HG03066 (cell line): ENCODE measurements around the gene CDON.

Experiments
- ATAC-seq: cut with Tn5 transposase; IDR thresholded peaks from one replicate; pipeline ENCODE4 v1.9.1; 2021; ENCODE audit warnings: low read depth; ENCODE audit not compliant: unreplicated experiment

CDON gene

DNA sequence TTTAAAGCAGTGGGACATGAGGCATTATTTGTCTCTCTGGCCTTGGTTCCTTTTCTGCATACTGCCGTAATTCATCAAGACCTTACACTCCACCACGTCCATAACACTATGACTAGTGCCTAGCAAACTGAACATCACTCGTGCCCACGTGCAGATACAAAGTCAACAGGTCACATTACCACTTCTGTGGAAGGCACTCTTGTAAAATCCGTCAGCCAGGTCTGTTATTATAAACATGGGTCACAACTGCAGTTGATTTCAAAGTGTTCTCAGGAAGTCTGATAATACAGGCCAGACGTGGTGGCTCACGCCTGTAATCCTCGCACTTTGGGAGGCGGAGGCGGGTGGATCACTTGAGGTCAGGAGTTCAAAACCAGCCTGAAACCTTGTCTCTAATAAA lies 102.7 kb downstream of the CDON start:
- no peak for ATAC-seq

DNA sequence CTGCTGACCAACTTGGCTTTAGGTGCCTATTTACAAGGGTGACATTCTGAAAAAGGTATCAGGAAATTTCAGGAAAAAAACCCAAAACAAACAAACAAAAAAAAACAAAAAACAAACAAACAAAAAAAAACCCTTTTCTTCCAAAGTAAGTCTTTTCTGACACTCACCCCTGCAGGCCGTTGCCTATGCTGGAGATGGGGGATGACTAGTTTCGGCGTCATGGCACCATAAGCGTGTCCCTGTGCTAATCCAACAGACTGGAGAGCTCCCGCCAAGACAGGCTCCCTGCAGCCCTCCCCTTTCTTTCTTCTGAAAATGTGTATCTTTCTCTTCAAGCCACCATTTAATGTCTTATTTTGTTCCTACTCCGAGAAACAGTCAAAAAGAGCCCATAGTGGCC lies 103.2 kb downstream of the CDON start:
- ATAC-seq: no peak

DNA sequence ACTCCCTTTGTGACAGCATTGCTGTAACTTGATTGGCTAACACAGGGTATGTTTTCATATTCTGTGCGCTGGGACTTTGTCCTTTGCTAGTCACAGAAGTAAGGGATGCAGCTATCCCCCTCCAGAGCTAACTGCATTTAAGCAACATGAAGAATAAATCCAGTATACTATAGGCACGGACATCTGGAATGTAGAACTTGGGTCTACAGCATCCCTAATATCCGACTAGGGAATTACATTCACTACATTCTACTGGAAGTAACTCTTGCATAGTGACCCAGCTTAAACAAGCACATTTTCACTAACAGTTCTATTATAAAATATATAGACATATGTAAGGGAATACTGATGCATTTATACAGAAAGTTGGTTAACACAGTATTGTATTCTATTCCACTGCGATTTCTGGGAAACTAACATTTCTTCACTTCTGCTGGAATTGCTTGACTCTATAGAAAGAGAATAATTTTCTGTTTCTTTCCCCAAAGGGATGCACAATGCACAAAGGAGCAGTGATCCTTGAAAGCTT lies 103.7 kb downstream of the CDON start:
- no peak for ATAC-seq

DNA sequence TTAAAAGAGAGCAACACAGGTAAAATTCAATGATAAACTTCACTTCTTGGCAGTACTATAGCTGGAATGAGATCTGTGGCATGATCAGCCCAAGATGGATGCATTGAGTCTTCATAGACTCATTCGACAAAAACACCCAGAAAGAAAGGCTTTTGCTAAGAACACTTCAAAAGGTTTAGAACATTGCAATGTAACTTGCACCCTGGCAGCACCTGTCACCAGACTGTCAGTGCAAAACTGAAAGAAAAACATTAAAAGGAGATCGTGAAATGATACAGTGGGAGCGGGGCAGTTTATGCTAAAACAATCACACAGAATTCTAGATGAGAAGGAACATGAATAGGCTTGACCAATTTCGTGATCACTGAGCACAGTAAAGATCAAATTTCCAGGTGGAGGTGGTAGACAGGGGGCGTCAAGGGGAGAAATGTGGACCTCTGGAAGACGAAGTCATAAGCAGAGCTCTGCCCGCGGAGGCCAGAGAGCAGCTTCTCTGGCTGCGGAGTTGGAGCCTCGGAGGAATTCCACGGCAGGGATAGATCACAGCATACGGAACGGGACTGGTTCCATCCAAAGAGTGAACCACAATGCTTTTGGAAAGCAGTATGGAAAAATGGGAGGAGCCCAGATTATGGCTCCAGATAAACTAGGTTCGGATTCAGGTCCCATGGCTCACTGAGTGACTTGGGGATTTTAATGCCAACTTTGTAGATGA lies 104.9 kb downstream of the CDON start:
- no peak for ATAC-seq

DNA sequence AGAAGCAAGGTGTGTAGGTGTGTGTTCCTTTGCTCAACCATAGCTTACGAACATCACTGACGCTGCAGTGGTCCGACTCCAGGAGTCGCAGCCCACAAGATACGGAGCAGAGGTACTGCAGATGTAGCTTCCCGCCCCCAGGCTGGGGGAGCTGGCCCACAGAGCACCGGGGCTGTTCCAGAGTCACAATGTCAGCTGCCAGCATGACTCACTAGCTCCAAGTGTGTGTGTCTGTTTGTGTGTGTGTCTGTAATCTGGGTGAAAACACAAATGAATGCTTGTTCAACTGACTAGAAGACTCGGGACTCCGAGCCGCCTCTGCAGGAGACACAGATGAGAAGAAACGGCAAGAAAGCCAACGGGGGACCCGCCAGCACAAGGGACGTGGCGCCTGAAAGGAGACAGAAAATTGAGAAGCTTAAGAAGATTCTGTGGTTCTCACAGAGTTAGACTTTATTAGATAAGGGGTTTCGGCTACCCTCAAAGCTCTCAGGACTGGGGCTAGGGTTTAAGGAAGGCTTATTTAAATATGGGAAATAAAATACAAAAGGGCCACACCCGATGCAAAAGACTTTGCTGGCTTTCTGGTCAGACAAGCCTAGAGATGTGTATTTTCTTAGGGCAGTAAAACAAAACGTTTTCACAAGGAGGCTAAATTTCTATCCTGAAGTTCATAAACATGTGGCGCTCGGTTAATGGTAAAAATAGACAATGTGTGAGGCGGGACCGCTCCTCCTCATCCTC lies 106.1 kb downstream of the CDON start:
- ATAC-seq: no peak

DNA sequence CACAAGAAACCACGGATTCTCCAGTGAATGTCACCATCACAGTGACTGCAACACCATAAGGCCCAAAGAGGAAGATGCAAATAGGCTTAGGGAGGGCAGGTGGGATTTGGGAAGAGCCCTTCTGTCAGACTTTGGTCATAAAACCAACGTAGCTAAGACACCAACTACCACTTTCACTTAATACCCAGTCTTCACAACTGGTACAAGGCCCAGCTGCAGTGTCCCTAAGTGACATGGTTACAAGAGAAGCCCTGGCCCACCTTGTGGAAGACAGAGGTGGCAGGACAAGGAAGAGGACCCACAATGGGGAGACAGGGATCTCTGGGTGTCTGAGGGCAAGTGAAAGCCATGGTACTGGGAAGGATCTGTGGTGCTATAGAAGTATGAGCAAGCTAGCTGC lies 106.8 kb downstream of the CDON start:
- no peak for ATAC-seq

DNA sequence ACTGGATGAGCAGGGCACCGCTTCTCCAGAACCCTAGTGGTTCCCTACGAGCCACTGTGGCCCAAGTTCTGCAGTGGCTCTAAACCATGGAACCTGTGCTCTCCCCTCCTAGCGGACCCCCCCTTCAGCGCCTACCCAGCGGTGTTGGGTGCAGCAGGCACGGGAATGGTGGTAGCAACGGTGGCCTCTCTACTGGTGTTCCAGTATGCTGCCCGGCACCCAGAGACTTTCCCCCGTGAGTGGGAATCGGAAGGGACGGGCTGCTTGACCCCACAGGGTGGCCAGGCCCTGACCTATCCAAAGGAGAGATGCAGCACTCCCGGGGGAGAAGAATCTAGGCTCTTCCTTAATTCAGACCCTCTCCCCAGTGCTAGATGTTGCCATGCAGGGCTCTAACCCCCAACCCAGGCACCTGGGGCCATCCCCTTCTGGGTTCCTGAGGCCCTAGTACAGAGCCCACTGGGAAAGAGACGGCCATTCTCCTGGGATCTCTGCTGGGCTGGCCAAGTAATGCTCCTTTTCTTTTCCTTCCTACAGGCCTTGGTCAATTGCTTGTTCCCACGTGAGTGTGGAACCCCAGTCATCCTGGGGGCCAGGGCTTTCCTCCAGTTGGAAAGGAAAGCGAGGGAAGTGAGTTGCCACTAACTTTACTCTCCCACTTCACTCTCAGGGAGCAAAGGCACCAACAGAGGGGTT lies 107.6 kb downstream of the CDON start:
- no peak for ATAC-seq

DNA sequence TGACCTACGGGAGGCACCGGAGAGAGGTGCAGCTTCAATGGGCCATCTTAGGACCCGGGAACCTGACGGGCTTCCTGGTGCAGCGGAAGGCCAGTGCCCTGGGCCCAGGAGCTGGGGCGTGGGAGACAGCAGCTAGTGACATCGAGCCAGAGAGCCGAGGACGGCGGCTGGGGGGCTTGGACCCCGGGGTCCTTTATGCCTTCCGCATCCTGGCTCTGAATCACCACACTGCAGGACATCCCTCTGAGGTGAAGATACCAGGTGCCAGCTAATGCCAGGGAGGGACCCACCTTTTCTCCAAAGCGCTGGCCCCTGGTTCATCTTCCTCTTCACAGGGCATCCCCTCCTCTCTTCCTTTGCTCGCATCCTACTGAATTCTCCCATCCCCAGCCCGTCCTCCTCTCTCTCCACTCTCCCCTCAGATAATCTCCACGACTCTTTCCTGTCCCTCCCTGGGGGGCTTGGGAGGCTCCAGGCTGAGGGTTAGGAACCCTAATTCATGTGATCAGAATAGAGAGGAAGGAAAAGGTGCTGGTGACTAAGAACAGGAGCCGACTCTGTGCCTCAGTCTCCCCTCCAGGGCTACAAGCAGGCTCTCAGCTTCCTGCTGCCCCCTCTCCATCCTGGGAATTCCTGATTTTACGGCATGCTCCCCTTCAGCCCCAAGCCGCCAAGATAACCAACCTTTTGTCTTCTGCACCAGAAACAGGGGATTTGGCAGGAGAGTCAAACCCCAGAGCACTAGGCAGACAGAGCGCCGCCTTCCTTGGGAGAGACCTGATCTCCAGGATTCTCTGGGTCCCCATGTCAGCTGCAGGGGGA lies 108.3 kb downstream of the CDON start:
- no peak for ATAC-seq

DNA sequence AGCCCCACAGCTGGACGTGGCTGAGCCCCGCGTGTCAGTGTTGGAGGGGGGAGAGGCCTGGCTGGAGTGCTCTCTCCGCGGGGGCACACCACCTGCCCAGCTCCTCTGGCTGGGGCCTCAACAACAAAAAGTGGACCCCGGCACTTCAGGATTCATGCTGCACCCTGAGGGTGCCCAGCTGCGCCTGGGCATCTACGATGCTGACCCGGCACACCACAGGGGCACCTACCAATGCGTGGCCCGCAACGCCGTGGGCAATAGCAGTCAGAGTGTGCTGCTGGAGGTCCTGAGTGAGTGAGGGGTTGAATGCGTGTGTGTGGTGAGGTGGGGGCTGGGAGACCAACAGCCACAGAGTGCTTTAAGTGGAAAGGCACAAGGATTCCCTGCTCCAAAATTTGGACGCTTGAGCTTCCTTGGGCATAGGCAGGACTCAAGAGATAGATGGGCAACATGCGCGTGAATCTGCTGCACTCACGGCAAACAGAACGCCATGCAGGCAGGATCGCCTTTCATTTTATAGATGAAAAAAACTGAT lies 109.2 kb downstream of the CDON start:
- ATAC-seq: no peak

DNA sequence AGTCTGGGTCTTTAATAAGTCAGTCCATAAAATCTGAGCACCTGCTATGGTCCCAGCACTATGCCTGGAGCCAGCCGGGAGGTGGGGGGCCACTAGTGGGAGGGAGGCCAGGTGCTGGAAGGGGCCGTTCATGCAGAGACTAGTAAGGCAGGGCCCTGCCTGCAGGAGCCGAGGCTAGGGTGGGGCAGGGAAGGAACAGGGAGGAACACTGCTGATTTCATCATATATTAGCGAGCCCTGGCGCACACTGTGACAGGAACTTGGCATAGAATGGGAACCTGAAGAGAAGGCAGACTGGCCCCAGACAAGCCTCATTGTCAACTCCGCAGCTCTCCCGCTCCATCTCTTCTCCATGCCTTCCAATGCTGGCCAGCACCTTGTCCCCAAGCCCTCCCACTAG lies 109.7 kb downstream of the CDON start:
- ATAC-seq: no peak

DNA sequence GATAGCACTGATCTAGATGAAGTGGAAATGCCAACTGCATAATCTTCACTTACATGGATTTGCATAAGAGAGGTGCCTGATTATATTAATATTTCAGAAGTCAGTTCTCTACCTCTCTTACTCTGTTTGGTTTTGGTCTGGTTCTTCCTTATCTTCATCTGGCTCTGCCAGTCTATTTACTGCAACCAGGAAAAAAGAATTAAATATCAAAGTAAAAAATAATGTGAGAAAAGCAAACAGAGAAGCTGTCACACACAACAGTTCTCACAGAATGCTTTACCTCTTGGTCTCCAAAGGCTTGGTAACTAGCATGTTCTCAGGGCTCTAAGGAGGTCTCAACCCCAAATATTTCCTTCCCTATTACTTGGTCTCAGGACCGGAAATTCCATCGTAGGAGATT lies 110.1 kb downstream of the CDON start:
- ATAC-seq: no peak

DNA sequence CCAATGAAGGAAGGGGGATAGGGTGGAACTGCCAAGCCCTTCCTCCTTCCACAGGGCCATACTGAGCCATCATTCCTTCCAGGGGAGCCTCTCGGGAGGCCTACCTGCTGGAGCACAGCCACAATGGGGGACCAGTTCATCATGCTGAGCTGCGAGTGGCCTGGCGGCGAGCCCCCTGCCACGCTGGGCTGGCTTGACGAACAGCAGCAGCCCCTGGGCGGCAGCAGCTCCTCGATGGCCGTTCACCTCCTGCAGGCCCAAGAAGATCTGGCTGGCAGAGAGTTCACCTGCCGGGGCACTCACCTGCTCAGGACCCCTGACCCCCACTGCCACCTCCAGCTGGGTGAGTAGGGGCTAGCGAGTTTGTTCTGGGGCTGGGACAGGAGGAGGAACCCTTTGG lies 110.9 kb downstream of the CDON start:
- ATAC-seq: no peak

DNA sequence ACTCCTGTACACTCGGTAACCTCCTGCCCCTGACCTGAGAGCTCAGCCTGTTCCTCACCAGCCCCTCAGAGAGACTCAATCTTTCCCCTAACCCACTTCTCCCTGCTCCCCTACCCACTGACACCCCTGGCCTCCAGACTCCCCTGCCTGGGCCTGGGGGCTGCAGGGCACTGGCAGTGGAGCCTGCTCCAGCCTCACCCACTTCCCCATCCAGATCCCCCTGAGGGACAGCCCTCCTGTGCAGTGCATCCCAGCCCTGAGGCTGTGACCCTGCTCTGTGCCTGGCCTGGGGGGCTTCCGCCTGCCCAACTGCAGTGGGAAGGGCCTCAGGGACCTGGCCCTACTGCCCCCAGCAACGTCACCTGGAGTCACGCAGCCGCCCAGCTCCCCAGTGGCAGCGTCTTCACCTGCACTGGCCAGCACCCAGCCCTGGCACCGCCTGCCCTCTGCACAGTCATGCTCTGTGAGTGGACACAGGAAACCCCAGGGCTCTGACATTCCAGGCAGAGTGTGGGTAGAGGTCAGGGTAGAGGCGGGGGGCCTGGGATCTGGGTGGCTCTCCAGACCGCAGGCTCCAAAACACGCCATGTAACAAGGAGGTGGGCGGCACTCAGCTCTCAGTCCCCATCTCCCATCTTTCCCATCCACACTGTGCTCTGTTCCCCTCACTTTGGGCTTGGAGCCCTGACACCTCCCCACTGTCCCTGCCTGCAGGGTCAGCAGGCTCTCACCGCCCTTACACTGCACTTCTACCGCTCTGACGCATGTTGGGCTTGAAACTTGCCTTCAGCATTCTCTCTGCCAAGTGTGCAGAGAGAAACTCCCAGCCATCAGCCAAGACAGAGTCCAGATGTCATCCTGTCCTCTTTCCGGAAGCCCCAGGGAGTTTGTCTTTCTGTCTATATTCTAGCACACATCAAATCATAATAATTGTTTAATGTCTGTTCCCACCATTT lies 111.7 kb downstream of the CDON start:
- no peak for ATAC-seq

DNA sequence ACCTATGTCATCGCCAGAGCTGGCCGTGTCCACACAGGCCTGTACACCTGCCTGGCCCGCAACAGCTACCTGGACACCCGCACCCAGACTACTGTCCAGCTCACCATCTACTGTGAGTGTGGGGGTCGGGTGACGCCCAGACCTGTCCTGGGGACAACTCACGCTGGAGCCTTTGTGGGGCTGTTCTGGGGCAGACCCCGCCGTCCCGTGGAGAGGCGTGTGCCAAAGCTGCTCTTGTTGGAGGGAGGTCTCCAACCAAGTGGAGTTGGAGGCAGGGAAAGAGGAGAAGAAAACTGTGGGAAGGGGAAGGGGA lies 112.5 kb downstream of the CDON start:
- ATAC-seq: no peak

DNA sequence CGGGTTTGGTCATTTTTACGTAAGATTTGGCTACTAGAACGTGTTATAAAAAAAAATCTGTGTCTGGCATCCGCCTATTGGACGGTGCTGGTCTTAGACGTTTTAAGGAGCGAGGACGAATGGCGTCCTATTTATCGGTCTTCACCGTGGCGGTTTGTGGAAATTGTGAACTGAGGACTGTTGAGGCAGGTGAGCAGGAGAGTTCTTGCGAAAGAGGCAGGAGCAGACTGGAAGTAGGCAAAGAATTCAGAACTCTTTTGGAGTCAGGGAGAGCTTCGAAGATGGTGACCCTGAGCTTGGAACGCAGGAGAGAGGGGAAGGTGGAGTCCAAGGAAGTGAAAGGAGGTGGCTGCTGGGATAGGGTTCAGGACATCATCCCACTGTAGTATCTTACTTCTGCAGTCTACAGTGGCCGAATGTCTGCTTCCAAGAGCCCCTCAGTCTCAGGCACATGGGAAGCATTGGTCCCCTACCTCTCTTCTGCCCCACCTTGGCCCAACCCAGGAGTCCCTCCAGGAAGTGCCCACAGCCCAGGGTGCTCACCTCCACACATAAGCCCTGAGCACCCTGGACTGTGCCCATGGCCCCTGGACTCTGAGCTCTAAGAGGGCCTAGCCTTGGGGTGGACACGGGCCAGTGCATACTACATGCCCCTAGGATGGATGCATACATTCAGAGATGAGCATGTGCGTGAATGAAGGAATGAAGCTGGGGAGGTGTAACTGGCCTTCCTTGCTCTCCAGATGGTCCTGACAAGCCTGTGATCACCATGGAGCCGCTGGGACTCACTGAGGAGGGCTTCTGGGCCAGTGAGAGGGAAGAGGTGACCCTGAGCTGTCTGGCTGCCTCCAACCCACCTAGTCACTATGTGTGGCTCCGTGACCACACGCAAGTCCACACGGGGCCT lies 113.1 kb downstream of the CDON start:
- no peak for ATAC-seq

DNA sequence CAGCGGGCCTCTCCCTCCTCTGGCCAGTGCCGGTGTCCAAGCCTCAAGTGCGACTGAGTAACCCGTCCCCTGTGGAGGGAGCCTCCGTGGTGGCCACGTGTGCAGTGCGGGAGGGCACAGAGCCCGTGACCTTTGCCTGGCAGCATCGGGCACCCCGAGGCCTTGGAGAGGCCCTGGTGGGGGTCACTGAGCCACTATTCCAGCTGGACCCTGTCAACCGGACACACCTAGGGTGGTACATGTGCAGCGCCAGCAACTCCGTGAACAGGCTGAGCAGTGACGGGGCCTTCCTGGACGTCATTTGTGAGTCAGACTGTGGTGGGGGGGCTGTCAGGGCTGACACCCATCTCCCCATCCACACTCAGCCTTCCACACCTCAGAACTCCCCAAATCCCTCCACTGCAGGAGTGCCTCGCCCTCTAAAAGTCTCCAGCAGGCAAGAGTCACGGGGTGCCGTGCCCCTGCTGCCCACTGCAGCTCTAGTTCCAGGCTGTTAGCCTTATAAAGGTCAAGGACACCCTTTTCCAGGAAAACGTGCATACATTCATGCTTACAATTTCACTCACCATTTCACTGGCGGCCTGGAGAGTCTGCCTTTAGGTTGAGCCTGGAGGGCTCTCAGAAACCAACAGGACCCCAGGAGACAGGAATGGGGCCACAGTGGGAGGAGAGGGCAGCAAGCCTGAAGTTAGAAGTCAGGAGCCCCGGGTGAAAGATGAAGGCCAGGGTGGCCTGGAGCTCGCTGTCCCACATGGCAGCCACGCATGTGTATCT lies 114.2 kb downstream of the CDON start:
- ATAC-seq: no peak

DNA sequence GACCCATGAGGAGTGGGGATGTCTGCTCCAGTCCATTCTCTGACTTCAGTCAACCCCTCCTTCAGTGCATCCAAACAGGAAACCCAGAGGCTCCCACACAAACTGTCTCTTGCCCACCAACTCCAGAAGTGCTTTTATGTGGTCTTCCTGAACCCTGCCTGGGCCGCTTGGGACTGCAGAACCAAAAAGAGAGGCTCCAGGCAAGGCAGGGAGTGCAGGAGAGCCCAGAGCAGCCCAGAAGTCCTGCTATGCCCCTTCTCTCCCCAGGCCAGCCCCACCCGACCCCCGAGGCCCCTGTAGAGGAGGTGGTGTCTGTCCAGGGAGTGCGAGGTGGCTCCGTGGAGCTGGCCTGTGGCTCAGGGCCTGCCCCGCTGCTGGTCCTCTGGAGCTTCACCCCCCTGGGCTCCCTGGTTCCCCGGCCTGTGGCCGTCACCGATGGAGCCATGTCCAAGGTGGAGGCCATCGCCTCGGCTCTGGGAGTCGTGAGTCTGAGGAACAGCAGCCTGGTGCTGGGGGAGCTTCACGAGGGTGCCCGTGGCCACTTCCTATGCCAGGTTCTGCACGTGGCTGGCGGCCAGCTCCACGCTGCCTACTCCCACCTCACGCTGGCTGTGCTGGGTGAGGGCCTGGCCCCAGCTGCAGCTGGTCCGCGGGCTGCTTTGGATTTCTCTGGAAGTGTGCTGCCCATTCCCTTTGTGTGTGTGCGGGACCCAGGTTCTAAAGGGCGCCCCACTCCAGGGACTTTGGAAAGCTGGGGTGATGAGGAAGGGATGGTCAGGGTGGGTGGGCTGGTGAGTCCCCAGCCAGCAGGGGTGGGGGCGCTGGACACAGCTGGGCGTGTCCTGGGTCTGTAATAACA lies 115.0 kb downstream of the CDON start:
- no peak for ATAC-seq
